HG03097 (cell line): ENCODE measurements around the gene CELSR1.

ENCODE experiments used
- ATAC-seq: cut with Tn5 transposase; IDR thresholded peaks from one replicate; pipeline ENCODE4 v1.9.1; 2021; ENCODE audit not compliant: unreplicated experiment, low FRiP score

CELSR1 gene

DNA sequence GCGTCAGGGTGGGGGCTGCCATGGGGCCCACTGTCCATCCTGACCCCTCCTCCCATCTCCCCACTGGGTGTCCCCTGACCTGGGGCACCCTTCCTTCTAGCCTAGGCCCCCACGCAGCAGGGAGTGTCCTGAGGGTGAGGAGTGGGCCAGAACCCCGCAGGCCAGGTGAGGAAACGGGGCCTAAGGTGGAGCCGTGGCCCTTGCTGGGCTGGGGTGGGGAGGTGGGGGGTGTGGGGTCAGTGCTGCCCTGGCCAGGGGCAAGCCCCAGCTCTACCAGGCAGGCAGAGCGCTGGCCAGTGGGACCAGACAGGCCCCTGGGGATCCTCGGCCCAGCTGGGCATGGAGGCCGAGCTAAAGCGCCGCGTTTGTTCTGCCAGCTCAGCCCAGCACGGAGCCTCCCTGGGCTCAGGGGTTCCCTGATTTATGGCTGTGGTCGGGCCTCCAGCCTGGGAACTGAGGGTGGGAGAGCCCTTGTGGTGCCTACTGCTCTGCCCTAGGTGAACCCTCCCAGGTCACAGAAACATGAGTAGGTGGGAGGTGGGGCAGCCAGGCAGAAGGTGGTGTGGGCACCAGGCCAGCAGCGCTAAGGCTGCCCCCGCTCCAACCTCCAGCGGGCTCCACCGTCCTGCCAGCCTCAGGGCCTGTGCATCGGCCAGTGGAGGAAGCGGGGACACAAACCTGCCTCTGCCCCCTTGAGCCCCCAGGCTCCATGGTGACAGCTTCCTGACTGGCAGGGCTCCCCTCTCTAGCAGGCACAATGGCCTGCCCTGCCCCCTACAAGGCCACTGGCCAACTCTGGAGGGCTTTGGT, 179.5 kb downstream of the CELSR1 start:
- ATAC-seq: no peak

DNA sequence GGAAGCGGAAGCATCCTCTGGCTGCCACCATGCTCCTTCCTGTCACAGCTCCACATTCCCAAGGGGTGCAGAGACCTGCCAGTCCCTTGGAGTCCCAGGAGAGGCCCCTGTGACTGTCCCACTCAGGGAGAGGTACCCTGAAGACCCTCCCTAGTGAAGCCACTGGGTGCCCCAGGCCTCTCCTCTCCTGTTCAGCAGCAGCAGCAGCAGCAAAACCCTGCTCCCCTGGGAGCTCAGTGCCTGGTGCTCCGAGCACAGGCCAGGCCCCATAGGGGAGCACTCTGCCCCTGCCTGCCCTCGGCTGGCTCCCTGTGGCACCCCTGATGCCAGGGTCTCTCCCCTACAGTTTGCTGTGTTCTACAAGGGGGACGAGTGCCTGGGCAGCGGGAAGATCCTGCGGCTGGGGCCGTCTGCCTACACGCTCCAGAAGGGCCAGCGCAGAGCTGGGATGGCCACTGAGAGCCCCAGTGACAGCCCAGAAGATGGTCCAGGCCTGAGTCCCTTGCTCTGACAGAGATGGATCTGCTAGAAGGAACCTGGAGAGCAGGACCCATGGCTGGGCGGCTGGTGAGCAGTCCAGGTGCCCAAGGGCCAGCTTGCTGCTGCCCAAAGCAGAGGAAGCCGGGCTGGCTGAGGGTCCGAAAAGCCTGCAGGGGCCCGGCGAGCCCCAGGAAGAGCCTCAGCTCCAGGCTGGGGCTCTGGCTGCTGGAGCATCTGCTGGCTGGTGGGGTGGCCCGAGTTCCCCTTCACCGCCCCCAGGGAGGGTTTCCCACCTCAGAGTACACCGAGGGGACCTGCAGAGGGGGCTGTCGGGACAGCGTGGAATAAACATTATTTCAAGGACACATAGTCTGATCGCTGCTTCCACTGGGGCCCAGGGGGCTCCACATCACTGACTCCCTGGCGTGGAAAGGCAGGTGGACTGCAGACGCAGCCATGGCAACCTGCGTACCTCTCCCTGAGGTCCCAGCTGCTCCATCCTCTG, 180.6 kb downstream of the CELSR1 start:
- no peak for ATAC-seq

DNA sequence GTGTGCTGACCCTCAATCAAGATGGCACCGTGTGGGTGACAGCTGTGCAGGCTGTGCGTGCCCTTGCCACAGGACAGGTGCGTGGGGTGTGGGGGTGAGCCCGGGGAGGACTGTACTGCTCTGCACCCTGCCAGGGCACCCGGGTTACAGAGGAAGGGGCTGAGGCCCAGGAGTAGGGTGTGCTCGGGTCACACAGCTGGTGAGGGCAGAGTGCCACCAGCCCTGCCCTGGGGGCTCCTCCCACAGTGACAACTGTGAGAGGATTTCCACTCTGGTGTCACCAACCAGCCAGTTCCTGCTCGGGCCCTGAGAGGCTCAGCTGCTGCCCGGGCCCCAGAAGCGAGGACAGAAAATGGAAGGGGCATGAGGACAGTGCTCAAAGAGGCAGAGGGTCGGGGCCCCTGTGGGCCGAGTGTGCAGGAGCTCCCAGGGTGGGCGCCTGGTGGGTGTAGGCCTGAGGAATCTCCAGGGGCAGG, 181.4 kb downstream of the CELSR1 start:
- ATAC-seq: no peak

DNA sequence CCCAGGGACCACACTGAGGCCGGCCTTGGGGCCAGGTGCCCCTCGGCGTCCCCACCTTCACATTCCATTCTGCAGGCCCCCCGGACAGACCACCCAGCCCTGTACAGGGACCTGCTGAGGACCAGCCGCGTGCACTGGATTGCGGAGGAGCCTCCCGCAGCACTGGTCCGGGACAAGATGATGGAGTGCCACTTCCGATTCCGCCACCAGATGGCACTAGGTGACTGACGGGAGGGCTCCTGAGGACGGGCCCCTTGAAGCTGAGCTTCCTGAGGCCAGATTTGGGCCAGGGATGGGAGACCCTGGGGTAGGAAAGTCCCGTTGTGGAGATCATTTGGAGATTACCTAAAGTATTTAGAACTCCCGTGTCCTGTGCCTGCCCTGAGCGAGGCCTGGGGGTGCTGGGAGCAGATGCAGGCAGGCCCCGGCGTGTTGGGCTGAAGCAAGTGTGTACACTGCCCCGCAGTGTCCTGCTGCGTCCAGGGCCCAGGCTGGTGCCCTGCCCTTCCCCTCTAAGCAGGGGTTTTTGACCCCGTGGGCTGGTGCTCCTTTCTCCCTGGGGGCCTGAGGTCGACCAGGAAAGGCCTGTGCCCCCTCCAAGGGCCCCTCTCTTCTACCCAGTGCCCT, 181.9 kb downstream of the CELSR1 start:
- no peak for ATAC-seq

DNA sequence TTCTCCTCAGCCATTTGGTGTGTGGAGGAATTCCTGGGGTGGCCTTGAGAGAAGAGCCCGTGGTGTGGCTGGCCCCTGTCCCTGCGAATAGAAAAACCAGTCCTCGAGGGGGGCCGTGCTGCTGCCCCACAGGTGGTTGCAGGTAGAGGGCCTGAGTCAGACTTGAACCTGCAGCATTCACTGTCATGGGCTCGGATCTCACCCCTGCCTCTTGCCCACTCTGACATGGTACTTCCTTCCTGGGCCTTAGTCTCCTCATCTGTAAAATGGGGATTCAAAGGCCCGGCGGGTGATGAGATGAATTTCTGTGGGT, 182.5 kb downstream of the CELSR1 start:
- ATAC-seq: no peak

DNA sequence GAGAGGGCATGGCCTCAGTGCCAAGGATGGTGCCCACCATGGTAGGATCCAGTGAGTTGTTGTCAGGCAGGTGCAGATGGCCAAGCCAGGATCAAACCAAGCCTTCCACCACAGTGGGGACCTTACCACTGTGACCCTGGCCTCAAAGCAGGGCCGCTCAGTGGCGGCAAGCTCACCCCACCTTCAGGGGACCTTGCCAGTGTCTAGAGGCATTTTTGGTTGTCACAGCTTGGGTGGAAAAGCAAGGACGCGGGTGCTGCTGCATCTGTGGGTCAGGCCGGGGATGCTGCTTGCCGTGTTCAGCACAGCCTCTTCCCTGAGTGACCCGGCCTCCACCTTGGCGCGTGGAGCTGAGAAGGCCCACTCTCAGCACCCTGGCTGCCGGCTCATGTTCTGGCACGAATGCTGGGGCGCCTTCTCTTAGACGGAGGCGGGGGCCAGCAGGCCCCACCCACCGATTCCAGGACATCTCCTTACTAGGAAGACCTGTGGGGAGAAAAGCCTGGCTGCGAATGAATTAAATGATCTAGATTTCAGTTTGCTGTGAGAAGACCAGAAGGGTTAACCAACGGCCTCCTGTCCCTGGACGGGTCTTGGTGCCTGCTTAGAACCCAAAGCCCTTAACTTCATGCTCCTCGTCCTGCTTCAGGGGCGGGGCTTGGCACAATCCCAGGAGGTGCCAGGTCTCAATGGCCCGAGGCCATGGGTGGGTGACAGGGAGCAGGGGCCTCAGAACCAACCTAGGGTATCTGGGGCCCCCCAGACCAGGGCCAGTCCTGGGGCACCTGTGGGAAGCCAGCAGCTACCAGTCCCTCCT, 183.0 kb downstream of the CELSR1 start:
- no peak for ATAC-seq

DNA sequence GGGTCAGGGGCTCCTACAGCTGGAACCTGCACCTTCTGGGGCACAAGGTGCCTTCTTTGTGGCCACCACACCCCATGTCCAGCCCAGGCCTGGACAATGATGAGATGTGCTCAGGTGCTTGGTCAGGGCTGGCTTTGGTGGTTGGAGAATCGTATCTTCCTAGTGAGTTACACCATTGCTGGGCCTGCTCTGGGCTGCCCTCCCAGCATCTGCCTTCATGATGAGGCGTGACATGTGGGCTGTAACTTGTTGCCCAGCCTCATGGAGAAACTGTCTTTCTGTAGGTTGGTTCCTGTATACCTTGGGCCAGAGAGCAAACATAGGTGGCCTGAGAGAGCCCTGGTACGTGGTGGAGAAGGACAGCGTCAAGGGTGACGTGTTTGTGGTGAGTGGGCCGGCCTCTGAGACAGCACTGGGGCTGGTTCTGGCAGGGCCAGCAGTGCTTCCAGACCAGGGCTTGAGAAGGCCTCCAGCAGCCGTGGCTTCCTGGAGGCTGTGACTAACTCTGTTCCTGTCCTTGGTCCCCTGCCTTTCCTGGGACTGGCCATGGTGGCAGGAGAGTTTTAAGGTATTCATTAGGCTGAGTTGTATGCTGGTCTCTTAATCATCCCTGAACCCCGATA, 183.8 kb downstream of the CELSR1 start:
- no peak for ATAC-seq

DNA sequence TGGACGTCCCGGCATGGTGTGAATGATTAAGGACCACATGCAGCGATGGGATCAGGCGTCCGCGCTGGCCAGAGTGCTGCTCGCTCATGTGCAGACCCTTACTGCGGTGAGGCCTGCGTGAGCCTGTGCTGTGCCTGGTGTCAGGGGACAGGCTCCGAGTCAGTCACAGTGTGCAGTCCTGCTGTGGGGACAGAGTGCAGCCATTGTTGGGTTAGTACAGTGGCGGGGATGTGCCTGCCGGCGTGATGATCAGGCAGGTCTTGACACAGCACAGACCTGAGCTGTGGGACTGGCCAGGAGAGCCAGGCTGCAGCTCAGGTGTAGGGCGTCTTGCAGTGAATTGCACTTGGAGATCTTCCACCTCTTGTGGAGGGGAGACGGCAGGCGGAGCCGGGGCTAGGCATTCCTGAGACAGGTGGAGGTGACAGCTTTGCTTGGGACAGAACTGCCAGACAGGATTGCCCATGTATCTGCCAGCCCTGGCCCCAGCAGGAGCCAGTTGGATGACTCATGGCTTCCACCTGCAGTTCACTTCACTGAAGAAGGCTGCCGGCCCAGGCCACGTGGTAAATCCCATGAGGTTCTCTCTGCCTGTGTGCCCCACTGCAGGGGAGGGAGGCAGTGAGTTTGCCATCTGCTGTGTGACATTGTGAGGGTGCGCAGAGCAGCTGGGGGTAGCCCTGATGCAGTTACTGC, 184.6 kb downstream of the CELSR1 start:
- no peak for ATAC-seq

DNA sequence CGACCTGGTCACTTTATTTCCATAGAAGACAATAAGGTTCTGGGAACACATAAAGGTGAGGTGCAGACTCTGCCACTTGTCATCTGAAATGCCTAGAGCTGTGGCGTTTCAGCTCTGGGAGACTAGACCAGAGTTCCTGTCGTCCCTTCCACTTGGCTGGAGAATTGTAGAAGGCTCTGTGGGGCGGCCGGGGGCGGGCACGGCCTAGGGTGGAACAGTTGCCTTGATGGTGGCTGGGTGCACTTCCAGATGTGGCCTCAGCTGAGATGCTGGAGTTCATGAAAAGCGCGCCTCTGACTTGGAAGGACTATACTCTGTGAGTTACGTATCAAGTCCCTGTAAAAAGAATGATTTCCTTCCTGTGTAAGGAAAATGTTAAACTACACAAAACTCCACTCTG, 185.1 kb downstream of the CELSR1 start:
- ATAC-seq: no peak

DNA sequence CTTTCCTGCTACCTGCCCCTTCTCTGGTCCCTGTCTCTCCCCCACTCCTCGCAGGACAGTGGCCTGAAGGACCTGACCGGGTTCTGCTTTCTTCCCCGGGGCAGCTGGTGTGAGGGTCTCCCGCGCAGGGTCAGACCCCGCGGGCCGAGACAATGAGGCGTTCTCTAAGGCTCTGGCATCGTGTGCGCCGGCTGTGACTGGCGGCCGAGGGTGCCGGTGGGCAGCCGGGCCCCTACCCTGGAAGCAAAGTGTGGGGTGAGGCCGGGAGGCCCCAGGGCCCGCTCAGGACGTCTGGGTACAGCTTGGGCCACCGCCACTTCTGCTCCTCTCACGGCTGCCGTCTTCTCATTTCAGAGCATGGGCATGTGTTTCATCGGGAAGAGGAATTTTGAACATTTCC, 185.7 kb downstream of the CELSR1 start:
- no peak for ATAC-seq

DNA sequence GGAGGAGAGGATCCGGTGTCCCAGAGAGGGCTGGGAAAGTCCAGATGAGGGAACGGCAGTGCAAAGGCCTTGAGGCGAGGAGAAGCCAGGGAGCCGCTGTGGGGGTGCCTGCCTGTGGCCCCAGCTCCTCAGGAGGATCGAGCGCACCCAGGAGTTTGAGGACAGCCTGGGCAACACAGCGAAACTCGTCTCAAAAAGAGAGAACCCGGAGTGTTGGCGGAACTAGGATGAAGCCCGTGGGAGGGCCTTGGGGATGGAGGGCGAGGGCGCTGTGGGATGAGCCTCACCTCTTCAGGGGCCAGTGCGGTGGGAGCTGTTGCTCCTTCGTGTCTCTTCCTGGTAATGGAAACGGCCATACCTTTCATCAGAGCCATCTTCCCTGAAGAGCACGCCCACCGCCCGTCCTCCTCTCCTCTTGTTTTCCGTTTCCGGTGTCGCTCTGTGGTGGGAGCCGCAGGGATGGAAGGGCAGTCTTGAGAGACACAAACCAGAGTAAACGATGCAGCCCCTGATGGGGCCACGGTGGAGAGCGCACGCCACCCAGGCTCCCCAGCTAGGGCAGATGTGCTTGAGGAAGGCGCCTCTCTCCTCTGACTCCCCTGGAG, 186.2 kb downstream of the CELSR1 start:
- no peak for ATAC-seq

DNA sequence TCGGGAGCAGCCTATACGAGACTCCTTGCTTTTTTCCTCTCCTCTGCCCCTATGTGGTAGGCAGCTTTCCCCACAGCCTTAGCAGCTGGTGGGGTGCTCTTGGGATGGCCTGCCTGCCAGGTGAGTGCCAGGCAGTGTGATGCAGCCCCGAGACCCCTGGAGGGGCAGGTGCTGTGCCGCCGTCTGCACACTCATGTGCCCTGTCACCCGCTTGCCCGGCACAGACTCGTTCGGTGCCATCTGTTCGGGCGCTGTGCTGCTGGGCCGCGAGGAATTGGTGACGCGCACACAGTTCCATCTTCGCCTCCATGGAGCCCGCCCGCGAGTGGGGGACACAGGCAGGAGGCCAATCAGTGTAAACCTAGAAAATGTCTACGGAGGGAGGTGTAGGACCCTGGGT, 186.8 kb downstream of the CELSR1 start:
- ATAC-seq: no peak

DNA sequence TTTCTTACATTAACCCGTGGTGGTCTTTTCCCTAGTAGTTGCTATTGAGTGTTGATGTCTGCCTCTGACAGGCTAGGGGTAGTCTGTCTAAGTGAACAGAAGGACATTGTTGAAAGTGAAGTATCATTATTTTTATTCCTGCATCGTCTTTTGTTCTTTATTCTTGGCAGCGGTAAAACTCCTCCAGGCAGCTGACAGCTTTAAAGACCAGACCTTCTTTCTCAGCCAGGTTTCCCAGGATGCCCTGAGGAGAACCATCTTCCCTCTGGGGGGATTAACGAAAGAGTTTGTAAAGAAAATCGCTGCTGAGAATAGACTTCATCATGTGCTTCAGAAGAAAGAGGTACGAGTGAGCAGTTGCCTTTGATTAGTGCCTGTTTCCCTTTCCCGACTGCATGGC, 187.3 kb downstream of the CELSR1 start:
- no peak for ATAC-seq

DNA sequence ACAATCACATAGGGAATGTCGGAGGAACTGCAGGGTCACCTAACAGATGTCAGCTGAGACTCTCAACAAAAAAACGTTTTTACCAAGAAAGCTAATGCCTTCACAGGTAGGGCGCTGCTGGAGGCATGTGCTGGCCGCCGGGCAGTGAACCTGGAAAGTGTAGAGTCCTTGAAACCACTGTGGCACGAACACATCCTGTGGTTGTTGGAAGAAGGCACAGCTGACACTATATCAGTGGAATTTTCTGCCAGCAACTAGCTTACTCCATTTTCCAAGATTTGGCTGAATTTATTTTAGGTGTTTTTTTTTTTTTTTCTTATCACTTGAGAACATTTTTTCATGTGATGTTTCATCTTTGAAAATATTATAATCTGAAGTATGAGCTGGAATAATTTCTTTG, 187.7 kb downstream of the CELSR1 start:
- ATAC-seq: no peak

DNA sequence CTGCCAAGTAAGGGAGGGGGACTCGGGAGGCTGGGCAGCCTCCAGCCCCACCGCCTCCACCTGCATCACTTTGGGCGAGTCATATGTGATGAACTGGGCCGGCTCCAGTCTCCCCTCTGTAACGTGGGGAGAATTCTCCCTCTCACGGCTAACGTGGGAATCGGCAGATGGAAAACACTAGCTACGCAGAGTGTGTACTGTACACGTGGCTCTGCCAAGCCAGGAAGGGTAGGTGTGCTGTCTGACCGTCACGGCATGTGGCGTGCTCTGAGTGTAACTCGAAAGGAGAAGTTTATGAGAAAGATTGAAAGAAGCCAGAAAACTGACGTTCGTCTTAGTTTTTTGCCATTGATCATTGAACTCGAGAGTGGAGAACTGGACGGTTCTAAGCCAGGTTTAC, 188.2 kb downstream of the CELSR1 start:
- no peak for ATAC-seq

DNA sequence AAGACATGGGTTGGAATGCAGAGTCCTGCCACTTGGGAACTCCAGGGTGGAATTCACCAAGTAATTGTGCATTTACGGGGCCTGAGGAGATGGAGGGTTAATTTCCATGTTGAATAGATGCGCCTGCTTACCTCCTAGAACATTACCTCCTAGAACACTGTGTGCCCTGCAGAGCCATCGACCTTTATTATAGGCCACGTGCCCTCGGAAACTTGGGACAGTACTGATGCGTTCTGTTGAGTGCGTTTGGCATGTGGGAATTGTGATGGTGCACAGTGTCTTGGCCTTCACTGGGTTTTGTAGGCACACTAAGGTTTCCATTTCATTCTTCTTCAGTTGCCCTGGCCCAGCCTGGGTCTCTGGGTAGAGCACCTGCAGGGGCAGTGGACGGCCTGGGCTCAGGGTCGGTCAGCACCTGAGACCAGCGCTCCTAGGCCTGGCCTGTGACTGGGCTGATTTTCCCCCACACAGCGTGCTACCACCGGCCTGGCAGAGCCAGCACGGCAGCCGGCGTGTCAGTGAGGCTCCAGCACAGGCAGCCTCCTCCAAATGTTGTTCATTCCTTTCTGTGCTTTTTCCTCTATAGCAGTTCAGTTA, 189.2 kb downstream of the CELSR1 start:
- no peak for ATAC-seq

DNA sequence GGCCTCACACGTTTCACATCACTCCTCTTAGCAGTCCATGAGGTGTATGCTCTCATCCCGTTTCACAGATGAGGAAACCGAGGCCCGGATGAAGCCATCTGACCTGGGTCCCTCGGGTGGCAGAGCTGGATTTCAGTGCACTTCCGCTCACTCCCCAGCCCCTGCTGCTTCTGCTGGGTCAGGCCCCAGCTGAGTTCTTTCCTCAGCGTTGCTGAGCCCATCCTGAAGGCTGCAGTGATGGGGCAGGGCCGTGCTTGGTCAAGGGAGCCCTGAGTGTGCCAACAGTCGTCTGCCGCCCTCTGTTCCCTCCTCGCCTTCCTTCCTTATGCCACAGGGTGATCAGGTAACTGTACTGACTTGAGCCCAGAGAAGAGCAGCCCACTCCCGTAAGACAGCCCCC, 189.8 kb downstream of the CELSR1 start:
- no peak for ATAC-seq

DNA sequence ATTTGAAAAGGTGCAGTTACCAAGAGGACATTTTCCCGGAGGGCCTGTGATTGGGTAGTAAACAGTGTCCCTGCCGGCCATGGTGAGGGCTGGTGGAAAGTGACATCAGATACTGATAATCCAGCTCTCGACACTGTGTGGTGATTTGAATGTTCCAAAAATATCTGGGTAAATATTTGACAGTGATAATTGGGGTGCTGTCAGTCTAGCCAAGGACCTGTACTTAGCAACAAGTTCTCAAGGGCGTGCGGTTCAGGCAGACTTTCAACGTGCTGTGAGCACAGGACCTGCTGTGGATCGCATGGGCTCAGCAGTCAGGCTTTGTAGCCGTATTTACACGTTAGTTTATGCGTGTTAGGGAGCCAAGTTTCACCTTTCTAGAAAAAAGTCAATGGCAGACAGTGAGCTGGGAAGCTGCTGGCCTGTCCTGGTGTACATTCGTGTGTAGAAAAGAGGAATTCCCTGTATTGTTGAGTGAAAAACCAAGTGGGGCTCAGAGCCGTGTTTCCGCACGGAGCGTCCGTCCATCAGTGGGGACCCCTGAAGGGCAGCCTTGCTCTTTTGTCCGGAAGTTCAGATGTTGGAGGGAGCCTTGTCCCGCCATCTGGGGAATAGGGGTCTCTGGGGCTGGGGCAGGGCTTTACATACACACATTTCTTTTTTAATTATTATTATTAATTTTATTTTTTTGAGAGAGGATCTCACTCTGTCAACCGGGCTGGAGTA, 190.6 kb downstream of the CELSR1 start:
- ATAC-seq: no peak
